ENCODE measurements around the gene TEX11. TPM values are rescaled to one million over a fixed set of nuclear protein-coding genes. Genes with fewer than 3 reads are reported as not detected.

The TEX11 gene
- total and polyA plus RNA-seq, 2 of the 13 experiments (the other 11 are each of a cell fraction or from before 2014, with no cell fraction given), result not detected

DNA sequence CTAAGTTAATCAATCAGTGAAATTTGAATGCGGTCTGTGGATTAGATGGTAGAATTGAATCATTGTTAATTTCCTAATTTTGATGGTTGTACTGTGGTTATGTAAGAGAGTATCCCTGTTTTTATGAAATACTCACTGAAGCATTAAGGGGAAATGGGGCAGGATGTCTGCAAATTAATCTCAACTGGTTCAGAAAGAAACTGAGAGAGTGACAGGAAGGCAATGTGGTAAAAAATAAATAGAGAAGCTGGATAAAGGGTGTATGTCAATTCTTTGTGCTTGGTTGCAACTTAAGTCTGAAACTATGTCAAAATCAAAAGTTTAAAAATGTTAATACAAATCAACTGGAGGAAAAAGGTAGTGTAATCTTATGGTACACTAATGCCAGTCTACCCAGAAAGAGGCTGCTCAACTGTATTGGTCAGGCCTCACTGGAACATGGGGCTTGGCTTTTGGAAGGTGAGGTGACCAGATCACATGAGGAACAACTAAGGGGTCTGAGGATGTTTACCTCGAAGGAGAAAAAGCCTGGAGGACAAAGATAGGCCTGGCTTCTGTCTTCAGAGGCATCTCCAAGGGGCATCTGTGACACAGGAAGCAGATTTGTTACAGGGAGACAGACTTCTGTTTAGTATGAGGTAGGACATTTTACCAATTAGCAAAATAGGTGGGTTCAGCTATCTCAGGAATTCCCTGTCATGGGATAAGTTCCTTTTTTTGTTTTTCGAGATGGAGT, 380.7 kb downstream of the TEX11 start:
- WGBS (ENCODE audit: low lambda C conversion rate), result 30% methylated on average over 3 of the region's 3 CpGs
- Histone ChIP-seq H3K27ac (ENCODE audit: extremely low read length, insufficient read depth, low read length) (no peak overlapping the region), H3K36me3 (replicated peaks in 1 of 2; ENCODE audit: control insufficient read depth in 1 of 2, insufficient read depth in 2 of 2, low read length in 2 of 2) (no peaks in the 10 kb centered on the region), H3K4me3 (replicated peaks in 1 of 3; ENCODE audit: insufficient read depth in 1 of 3, low read depth in 2 of 3, low read length in 3 of 3) (no peak overlapping the region), H3K9me3 (ENCODE audit: low read length) (no peaks in the 10 kb centered on the region), H3K9ac (ENCODE audit: insufficient read depth, low read depth, low read length) (no peak overlapping the region), H3K4me2 (ENCODE audit: low read depth, low read length) (no peak overlapping the region), H3K4me1 (ENCODE audit: insufficient read depth, low read length) (peaks cover 32% of the 10 kb centered on the region), H2AFZ (ENCODE audit: low read length) (no peak overlapping the region), H4K20me1 (ENCODE audit: insufficient read depth, low read length) (no peaks in the 10 kb centered on the region), H3K79me2 (ENCODE audit: insufficient read depth, low read length) (no peaks in the 10 kb centered on the region), H3K27me3 (ENCODE audit: control insufficient read depth in 1 of 2, insufficient read depth in 2 of 2, low read length in 2 of 2) (no peaks in the 10 kb centered on the region)
- intact Hi-C loops (cut with micrococcal nuclease; ENCODE audit: unreplicated experiment), result no loop called here
- DNase-seq (ENCODE audit: low spot score) (no peak), FAIRE-seq (no peak), ATAC-seq (no peak)
- CTCF ChIA-PET (ENCODE audit: low intra/inter-chr PET ratio, low total read pairs), result no interaction called here
- in situ Hi-C loops (cut with HindIII; ENCODE audit: extremely low pct_ligation_motif_present, low pct_unique_long_range_greater_than_20kb), result no loop called here
- BruUV-seq (replicated peaks), result no TSS peak
- POLR2A ChIA-PET, result no interaction called here
- TF ChIP-seq, protein P1, sequence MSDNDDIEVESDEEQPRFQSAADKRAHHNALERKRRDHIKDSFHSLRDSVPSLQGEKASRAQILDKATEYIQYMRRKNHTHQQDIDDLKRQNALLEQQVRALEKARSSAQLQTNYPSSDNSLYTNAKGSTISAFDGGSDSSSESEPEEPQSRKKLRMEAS (IDR thresholded peaks at IDR 0.05), result no peak
- TF ChIP-seq, protein P2, sequence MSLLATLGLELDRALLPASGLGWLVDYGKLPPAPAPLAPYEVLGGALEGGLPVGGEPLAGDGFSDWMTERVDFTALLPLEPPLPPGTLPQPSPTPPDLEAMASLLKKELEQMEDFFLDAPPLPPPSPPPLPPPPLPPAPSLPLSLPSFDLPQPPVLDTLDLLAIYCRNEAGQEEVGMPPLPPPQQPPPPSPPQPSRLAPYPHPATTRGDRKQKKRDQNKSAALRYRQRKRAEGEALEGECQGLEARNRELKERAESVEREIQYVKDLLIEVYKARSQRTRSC (CRISPR knock-in tag; IDR thresholded peaks at IDR 0.05; ENCODE audit: low read depth), result no peak
- TF ChIP-seq MLLT10 (CRISPR knock-in tag; IDR thresholded peaks at IDR 0.05) (no peak), ZNF841 (CRISPR knock-in tag; IDR thresholded peaks at IDR 0.05; ENCODE audit: borderline replicate concordance) (no peak), GATAD1 (CRISPR knock-in tag; IDR thresholded peaks at IDR 0.05) (no peak), ZMYM3 (CRISPR knock-in tag; IDR thresholded peaks at IDR 0.05) (no peak), ZFP82 (CRISPR knock-in tag; IDR thresholded peaks at IDR 0.05; ENCODE audit: borderline replicate concordance) (no peak), RARG (CRISPR knock-in tag; IDR thresholded peaks at IDR 0.05; ENCODE audit: low read depth) (no peak), SALL1 (CRISPR knock-in tag; IDR thresholded peaks at IDR 0.05) (no peak), HDAC2 (CRISPR knock-in tag; IDR thresholded peaks at IDR 0.05) (no peak)
- TF ChIP-seq, protein P3, sequence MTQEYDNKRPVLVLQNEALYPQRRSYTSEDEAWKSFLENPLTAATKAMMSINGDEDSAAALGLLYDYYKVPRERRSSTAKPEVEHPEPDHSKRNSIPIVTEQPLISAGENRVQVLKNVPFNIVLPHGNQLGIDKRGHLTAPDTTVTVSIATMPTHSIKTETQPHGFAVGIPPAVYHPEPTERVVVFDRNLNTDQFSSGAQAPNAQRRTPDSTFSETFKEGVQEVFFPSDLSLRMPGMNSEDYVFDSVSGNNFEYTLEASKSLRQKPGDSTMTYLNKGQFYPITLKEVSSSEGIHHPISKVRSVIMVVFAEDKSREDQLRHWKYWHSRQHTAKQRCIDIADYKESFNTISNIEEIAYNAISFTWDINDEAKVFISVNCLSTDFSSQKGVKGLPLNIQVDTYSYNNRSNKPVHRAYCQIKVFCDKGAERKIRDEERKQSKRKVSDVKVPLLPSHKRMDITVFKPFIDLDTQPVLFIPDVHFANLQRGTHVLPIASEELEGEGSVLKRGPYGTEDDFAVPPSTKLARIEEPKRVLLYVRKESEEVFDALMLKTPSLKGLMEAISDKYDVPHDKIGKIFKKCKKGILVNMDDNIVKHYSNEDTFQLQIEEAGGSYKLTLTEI (CRISPR knock-in tag; conservative IDR thresholded peaks at IDR 0.05), result no peak
- TF ChIP-seq, protein P4, sequence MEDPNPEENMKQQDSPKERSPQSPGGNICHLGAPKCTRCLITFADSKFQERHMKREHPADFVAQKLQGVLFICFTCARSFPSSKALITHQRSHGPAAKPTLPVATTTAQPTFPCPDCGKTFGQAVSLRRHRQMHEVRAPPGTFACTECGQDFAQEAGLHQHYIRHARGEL (CRISPR knock-in tag; IDR thresholded peaks at IDR 0.05), result no peak
- TF ChIP-seq, protein P5, sequence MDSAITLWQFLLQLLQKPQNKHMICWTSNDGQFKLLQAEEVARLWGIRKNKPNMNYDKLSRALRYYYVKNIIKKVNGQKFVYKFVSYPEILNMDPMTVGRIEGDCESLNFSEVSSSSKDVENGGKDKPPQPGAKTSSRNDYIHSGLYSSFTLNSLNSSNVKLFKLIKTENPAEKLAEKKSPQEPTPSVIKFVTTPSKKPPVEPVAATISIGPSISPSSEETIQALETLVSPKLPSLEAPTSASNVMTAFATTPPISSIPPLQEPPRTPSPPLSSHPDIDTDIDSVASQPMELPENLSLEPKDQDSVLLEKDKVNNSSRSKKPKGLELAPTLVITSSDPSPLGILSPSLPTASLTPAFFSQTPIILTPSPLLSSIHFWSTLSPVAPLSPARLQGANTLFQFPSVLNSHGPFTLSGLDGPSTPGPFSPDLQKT (CRISPR knock-in tag; IDR thresholded peaks at IDR 0.05; ENCODE audit: borderline replicate concordance), result no peak
